ENCODE data around the gene IGF2BP2. TPM values are rescaled to one million over a fixed set of nuclear protein-coding genes. Genes with fewer than 3 reads are reported as not detected.

Gene IGF2BP2
- total and polyA plus RNA-seq, 8 donors = 3.2 to 17.0 (median 6.6) TPM

DNA sequence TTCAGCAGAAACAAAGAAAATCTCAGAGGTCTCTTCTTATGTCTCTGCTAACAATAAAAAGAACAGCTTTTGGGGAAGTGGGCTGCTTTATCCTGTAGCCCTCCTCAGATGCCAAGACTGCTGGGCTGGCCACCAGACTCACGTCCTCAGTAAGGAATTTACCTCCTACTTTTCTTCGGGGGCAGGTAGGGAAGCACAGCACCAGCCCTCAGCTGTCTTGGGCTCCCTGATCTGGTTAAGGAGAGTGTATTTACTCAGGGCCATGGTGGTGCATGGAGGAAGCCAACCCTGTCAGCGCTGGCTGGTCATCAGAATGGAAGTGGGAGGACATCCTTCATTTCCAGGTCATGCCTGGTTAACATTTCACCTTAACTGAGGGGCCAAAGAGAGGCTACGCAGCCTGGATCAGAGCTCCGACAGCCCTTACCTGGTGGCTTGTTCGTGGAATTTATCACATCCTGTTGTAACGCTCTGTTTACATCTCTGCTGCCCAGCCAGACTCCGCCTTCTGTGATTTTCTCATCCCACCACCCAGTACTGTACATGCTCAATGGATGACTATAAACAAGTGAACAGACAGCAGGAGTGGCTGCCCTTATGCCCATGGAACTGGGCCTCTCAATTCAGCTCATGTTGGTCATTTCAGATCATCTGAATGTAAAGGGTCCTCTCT is 108.3 kb downstream of the IGF2BP2 start:
- peak in 2 of 4 donors; percentile 27 to 35 for ATAC-seq
- H3K27me3 ChIP-seq = no peaks in the 10 kb centered on the region
- WGBS, 2 donors = 68 to 72% methylated on average over 8 of the region's 8 CpGs
- H3K9me3 ChIP-seq = no peaks in the 10 kb centered on the region
- no peaks in the 10 kb centered on the region for H3K36me3 ChIP-seq
- H3K27ac ChIP-seq = no peak overlapping the region
- TF ChIP-seq CTCF (IDR thresholded peaks at IDR 0.05) = no peak
- no peak overlapping the region for H3K4me3 ChIP-seq
- no peak for DNase-seq
- no peak for FAIRE-seq
- intact Hi-C loops (cut with DNase I) = no loop called here
- no peaks in the 10 kb centered on the region for H3K4me1 ChIP-seq

DNA sequence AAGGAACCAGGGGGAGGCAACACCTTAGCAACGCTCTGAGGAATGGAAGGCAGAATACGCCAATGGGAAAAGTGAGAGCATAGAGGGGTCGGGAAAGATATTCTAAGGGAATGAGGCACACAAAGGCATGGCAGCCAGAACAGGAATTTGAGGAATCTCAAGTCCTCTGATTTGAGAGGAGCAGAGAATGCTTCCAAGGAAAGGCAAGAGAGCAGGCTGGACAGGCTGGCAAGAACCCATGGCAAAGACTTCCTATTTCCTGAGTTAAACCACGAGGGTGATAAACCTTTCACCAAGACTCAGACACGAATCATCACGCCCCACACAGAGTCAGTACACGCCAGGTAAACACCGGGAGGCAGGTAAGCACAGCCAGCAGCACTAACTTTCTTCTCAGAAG is 109.8 kb downstream of the IGF2BP2 start:
- no peaks in the 10 kb centered on the region for H3K9me3 ChIP-seq
- no peak for FAIRE-seq
- no peak overlapping the region for H3K4me3 ChIP-seq
- H3K36me3 ChIP-seq = no peaks in the 10 kb centered on the region
- intact Hi-C loops (cut with DNase I) = no loop called here
- peak in 3 of 4 donors; percentile 48 to 55 (median 54) for ATAC-seq
- DNase-seq = no peak
- no peaks in the 10 kb centered on the region for H3K4me1 ChIP-seq
- no peaks in the 10 kb centered on the region for H3K27me3 ChIP-seq
- WGBS, 2 donors = 48 to 56% methylated on average over 8 of the region's 8 CpGs
- no peak for TF ChIP-seq CTCF (IDR thresholded peaks at IDR 0.05)
- no peak overlapping the region for H3K27ac ChIP-seq

GRCh38 chr3:185714085-185714484 is 110.8 kb downstream of the IGF2BP2 start:
- no peaks in the 10 kb centered on the region for H3K4me1 ChIP-seq
- TF ChIP-seq CTCF (IDR thresholded peaks at IDR 0.05) = no peak
- no peak overlapping the region for H3K27ac ChIP-seq
- intact Hi-C loops (cut with DNase I) = no loop called here
- FAIRE-seq (no peak), ATAC-seq (no peak), DNase-seq (no peak)
- no peak overlapping the region for H3K4me3 ChIP-seq
- H3K36me3 ChIP-seq = no peaks in the 10 kb centered on the region
- no peaks in the 10 kb centered on the region for H3K9me3 ChIP-seq
- no peaks in the 10 kb centered on the region for H3K27me3 ChIP-seq
- 92 to 95% methylated on average over 2 of the region's 2 CpGs for WGBS, 2 donors

DNA sequence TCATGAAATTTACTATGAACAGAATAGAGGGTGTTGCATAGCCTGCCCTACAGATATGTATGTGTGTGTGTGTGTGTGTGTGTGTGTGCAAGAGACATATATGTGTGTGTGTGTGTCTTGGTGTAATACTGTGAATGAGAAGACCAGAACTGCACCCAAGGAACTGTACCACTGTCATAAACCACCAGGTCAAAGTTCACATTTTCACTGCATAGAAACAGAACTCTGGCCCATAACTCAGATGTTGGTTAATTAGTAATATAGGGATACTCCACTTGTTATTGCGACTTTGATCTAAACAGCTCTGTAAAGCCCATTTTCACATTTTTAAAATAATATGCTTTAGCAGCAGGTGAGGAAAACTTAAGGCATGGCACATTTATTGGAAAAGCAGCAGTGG is 111.8 kb downstream of the IGF2BP2 start:
- FAIRE-seq (no peak), ATAC-seq (peak in 1 of 4 donors; percentile 28)
- H3K4me3 ChIP-seq = no peak overlapping the region

More for the DNA sequence above, 111.8 kb downstream of the IGF2BP2 start:
- intact Hi-C loops (cut with DNase I) = no loop called here
- DNase-seq = no peak
- no peaks in the 10 kb centered on the region for H3K4me1 ChIP-seq
- 27 to 41% methylated on average over 1 of the region's 1 CpG for WGBS, 2 donors
- no peak for TF ChIP-seq CTCF (IDR thresholded peaks at IDR 0.05)
- no peaks in the 10 kb centered on the region for H3K27me3 ChIP-seq
- no peak overlapping the region for H3K27ac ChIP-seq
- no peaks in the 10 kb centered on the region for H3K36me3 ChIP-seq
- no peaks in the 10 kb centered on the region for H3K9me3 ChIP-seq
